HG03064 (cell line): Measurements from ENCODE around the gene NRSN1.

ENCODE experiments used
- ATAC-seq: cut with Tn5 transposase; IDR thresholded peaks from one replicate; pipeline ENCODE4 v1.9.1; 2021; ENCODE audit warnings: low read depth; ENCODE audit not compliant: unreplicated experiment

NRSN1 gene, protein sequence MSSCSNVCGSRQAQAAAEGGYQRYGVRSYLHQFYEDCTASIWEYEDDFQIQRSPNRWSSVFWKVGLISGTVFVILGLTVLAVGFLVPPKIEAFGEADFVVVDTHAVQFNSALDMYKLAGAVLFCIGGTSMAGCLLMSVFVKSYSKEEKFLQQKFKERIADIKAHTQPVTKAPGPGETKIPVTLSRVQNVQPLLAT

DNA sequence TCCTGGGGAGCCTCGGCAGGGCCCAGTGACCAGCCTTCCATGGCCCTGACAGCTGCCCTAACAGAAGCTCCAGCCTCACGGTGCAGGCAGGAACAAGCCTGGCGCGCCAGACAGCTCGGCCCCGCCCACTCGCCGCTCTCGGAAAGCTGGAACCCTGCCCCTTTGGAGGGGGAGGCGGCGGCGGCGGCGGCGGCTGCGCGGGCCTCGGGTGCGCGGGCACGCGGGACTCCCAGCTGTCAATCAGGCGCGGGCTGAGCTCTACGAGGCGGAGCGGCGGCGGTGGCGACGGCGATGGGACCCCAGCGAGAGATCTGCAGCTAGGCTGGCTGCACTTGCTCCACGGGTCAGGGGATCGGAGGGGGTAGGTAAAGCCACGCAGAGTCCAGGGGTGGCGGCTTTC, at the start of gene NRSN1:
TSS of gene NRSN1 (plus strand) at position 236 of the 400 bp plus-strand sequence. CDS start 8,113 bp downstream, outside the sequence.
- ATAC-seq, result no peak

DNA sequence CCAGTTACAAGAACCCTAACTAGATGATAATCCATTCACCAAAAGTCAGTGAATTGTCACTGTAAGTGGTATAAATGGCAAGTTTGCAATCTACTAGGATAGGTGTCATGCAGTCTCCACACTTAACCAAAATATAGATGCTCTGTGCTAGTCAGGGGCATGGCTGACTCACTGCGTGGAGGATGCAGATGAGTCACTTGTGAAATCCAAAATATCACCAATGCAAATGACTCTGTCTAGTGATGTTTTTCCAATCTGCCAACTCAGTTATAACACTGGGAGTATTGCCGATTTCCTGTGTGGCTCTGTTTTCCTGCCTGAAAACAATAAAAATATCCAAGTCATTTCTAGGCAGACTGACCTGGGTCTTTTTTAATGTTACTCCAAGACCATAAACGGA, 47.8 kb upstream of the NRSN1 start:
- no peak for ATAC-seq

DNA sequence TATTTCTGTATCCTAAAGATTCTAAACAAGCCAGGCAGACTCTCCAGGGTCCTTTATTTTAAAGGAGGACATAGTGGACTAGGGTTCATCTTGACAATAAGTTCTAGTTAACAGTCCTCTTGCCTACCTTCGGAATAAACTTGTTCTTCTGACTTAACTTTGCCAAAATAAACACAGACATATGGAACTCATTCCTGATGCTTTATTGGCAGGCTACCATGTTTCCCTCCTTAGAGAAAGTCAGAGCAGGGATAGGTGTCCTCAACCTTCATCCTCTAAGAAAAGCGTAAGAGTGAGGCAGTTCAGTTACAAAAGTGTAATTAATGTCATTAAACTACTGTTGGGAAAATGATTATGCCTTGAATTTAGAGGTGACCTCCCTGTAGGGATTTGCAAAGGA, 46.9 kb upstream of the NRSN1 start:
- no peak for ATAC-seq

DNA sequence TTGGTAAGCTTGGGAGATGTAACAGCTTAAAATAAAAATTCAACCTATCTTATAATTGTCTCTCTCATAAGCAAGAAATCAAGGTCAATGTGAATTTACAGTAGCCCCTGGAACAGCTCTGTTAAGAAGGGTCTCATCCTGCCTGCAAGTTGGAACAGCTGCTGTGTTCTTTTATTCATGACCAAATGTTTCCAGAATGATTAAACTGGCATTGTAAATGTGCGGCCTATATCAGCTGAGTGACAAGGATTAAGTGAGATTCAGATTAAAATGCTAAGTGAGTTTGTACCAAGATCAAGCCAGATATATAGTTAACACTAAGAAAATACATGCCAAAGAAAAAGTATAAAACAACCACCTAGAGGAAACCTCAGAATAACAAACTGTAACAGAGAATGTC, 45.3 kb upstream of the NRSN1 start:
- ATAC-seq, result no peak

DNA sequence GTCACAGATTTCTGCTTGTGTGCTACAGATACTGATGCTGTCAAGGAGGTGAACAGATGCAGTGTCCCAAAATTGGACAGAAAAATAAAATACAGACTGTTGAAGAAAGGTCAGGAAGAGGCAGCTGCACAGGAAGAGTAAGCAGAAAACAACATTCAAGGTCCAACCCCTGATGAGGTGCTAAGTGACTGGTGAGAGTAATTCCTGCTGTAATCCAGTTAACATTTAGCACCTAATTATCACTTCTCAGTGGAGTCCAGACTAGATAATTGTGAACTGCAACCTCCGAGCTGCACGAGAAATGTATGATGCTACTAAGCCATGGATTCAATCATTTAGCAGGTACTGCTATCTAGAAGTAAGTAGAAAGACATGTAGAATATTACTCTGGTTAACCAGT, 36.3 kb upstream of the NRSN1 start:
- no peak for ATAC-seq

DNA sequence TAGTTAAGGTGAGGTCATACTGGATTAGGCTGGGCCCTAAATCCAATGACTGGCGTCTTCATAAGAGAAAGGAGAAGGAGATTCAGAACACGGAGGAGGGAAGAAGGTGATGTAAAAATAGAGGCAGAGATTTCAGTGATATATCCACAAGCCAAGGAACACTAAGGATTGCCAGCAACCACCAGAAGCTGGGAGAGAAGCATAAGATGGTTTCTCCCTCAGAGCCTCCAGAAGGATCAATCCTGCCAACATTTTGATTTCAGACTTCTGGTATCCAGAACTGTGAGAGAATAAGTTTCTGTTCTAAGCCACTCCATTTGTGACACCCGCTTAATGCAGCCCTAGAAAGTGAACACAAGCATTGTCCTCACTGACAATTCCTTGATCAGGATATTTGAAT, 33.6 kb upstream of the NRSN1 start:
- ATAC-seq, result no peak

DNA sequence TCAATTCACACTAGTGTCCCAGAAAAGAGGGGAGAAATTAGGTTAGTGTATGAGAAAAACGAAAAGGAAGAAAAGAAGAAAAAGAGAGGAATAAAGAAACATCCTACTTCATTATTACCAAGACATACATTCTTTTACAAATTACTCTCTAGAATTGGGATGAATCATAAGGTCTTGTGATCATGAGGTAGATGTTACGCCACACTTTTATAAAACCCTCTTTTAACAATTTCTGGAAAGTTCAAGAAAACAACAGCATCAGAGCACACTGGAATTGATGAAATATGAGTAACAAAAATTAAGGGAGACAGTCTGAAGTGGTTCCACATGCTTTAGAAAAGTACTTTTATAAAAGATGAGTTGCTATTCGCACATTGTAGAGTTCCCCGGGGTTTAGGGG, 32.6 kb upstream of the NRSN1 start:
- ATAC-seq, result no peak

DNA sequence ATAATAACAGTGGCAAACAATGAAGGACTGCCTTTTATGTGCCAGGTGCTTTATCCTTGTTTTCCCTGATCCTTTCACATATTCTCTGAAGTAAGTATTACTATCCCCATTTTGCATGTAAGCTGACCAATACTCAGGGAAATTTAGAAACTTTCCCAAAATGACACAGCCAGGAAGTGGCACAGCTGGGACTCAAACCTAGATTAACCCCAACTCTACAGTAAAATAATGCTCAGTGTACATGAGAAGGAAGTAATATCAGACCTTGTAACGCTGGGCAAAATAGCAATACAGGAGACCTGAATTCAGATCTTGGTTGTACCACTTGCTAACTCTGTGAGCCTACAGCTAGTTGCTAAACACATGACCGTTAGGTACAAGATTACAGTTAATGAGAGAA, 26.8 kb upstream of the NRSN1 start:
- no peak for ATAC-seq

DNA sequence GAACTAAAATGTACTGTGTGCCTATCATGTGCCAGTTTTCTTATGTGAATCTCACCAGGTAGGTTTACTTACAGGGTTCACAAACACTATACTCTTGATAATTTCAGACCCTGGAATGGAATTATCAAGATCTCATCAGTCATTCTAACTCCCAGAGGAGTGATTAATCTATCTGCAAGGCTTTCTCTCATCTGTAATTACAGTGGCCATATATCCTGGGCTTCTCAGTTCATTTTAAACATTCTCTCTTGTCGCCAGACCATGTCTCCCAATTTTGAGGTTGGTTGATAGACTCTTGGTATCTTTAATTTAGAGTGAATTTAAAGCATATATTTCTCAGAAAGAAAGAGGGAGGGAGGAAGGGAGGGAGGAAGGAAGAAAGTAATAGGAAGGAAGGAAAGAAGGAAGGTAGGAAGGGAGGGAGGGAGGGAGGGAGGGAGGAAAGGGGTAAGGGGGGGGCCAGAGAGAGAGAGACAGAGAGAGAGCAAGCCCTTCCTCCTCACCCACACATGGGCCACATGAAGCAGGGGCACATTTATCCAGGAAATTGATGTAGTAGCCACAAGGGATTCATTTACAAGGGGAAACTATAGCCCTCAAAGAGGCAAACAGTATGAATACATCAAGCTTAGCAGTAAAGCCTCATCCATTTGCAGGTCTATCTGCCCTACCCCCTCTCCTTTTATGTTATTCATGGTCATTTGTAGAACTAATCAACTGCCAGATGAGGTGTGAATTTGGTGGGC, 25.8 kb upstream of the NRSN1 start:
- no peak for ATAC-seq

DNA sequence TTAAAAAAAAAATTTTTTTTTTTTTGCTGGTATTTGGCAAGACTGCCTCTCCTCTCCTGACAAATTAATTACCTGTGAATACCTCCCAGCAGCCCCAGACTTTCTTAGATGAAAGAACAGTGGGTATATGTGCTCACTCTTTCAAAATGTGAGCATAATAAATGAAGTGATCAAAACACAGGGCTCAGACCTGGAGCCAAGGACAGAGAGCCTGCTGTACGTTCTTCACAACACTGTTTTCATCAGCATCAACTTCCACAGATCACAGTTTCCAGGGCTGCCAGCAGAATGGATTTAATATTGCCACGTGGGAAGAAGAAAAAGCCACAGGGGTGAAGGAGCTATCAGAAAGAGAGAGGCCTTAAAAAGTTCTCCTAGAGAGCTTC, 25.3 kb upstream of the NRSN1 start:
- no peak for ATAC-seq

DNA sequence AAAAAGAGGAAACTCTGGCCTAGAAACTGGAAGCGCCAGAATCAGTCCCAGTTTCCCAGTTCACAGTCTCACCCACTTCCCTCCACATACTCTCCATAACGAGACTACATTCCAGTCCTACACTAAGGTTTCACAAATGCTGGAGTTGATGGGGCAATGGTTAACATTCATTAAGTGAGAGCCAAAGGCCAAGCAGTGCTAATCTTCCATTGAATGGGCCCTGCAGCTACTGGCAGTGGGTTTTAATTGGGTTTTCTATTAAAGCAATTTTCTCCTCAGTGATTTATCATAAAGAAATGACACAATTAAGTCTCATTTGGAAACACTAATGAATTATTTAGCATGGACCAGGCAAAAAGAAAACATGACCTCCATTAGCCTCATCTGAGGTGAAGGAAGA, 20.8 kb upstream of the NRSN1 start:
- ATAC-seq, result no peak

DNA sequence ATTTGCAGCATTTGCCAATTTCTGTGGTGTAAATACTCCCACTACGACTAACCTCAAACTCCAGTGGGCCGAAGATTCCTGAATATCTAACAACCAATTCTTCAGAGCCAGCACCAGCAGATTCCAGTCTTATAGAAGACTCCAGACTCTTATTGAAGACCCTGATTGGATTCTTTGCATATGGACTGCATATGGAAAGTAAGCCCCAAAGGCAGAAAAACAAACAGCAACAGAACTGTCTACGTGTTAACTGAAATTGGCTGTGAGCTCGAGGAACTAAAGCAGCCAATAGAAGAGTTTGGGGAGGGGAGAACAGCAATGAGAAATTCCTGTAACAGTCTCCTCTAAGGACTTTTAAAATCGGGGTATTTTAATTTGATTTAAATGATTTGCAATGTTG, 19.7 kb upstream of the NRSN1 start:
- no peak for ATAC-seq

DNA sequence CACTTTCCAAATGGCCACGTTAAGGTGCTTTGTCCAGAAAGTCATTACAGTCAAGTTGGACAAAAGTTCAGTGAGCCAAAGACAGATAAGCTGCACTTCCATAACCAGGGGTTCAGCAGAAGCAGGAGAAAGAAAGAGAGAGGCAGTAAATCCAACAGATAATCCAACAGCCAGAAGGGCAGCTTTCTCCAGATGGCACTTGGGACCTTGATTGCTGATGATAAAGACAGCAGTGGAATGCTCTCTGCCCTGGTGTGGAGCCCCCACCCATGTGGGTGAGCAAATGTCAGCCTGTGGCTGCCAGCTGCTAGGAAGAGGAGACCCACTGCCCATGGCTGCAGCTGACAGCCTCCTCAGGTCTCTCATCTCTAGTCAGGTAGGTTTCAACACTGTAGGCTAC, 18.7 kb upstream of the NRSN1 start:
- no peak for ATAC-seq

DNA sequence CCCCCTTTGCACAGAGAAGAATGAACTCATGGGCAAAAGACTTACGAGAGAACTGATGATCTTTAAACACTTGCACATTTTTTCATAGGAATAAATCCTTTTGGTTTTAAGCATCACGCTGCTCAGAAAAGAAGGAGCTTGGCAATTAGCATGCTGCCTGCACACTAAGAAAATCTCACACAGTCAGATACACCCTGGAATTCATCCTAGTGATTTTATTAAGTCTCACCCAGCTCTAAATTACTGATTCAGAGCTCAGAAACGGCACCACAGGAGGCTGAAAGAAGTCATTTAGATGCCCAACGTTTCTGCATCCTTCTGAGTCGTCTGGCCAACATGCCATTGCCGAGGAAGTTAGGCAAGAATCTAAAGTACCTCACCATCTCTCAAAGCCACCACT, 18.0 kb upstream of the NRSN1 start:
- ATAC-seq, result no peak

DNA sequence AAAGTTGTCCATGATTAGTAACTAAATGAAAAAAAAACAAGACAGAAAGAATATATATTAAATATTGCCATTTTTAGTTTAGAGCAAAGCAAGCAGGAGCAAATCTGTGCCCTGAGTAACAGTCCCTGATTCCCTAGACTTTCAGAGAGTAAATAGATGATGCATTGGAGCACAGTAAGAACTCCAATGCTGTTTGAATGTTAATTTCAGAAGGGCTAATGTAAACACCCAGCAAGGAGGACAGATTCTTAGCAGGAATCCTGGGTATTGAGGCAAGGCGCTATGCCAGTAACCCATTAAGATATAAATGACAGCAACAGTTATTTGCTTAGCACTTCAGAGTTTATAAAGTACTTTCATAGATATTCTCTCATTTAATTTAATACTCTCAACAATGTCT, 15.6 kb upstream of the NRSN1 start:
- ATAC-seq, result no peak

DNA sequence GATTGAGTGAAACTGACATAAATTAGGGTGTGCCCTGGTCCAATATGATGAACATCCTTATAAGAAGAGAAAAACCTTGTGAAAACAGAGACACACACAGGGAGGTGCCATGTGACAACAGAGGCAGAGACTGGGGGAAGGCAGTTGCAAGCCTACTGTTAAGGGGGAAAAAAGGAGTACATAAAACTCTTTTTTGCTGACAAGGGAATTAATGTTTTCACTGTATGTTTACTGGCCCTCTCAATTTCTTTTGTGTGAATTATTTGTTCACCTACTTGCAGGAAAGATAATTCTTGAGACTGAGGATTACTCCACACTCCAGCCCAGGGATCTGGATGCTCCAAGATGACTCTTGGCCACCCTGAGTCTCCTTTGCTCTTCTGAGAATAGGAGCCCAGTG, 12.1 kb upstream of the NRSN1 start:
- no peak for ATAC-seq

DNA sequence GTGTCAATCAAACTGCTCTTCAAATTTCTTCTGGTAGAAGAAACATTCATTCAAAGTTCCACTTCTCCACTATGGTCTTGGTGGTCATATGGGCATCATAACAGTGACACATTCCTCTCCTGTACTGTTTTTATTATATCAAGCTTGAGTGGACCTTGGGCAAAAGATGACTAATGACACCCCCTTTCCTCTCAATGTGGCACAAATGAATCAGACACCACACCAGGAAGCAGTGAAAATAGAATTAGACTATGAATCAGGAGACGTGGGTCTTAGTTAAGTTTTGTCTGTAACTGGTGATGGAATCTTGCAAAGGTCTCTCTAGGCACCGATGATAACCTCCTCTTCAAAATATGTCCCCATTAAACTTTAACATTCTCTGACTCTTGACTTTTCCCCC, 9.0 kb upstream of the NRSN1 start:
- ATAC-seq, result no peak

DNA sequence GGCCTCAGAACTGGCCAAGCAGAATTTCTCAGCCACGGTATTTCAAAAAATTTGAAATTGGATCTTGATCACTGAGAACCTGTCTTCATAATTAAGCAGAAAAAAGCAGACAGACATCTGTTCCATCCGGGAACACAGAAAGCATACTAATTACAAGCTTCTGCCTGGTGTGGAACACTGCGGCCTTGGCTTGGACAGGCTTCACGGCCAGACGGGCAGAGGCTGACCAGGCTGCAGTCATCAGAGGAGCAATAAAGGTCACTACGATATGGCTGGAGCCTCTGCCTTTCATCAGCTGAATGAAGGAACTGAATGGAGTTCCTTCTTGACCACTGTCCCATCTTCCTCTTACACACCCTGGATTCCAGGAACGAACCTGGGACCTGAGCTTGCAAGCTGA, 3.9 kb upstream of the NRSN1 start:
- ATAC-seq, result no peak

DNA sequence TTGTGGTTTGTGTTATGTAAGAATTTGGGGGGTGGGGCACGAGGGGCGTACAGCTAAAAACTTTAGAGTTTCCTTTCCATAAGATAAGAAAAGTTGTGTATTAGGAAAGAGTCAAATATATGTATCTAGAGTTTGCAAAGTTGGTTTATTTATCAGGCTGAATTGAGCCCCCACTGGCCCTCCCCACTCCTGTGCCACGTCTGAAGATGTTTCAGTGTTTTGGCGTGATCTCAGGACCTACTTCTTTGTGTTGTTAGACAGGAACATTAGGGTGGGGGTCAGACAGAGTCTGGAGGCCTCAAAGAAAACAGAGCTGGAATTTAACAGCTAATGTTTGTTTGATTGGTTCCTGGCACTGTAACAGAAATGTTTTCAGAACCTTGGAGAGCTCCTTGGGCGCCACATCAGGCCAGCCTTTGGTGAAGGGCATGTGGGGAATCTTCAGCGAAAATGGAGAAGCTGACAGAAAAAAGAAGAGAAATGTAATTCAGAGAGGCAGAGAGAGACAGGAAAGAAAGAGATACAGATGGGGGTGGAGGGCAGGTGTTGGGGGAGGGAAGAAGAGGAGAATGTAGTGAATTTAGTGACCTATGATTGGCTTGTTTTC, 674 bp downstream of the NRSN1 start:
- no peak for ATAC-seq

DNA sequence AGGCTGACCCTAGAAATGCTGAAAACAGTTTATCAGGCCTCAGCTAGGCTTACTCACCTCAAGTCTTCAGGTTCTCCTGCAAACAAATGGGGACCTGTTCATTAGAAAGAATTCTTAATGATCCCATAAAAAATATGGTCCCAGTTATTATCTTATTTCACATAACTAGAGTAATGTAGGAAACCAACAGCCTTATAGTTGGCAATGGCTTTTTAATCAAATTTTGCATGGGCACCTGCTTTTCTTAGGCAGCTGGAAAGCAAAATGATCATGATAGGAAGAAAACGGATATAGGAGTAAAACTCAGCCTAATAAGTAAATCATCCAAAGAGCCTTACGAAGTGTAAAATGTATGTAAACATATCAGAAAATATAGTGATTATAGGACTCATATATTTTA, 1.3 kb downstream of the NRSN1 start:
- ATAC-seq, result no peak

DNA sequence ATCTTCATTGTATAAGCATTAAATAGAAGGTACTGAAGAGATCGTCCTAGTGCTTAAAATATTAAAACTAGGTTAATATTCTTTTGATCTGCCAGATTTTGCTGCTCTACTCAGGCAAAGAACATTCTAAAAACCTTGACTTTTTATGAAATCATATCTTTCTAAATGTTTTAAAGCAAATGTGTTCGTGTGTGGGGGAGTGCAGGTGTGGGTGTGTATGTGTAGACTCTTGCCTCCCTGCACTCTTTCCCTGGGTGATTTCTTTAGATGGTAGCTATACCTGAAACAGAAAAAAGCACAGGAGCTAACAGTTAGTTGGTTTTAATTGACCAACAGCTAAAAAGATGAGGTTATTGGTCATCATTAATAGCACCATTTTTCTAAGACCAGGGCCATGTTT, 5.7 kb downstream of the NRSN1 start:
- no peak for ATAC-seq

DNA sequence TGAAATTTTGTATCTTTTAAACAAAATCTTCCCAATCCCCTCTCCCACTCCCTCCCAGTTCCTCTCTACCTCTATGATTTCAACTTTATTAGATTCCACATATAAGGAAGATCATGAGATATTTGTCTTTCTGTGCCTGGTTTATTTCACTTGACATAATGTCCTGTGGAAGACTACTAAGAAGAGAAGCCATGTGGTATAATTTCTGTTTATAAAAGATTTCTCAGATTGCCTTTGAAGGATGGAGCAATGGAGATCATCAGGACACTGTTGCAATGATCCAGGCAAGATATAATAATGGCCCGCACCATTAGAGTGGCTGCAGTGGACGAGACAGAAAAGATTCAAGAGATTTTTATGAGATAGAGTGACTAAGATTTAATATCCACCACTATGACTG, 13.1 kb downstream of the NRSN1 start:
- ATAC-seq, result no peak
